Astrocyte (in vitro differentiated cells and primary cell): ENCODE results near the gene SAMD5. TPM values are rescaled to one million over a fixed set of nuclear protein-coding genes. Genes with fewer than 3 reads are reported as not detected.

ENCODE experiments used
- DNase-seq: peaks from one replicate; pipeline ENCODE4 v3.0.0-alpha.2; 2010; ENCODE audit warnings: low read depth
- FAIRE-seq: peaks from 2 replicates; lab custom pipeline; 2011; peaks lifted over from hg19 to GRCh38; lab: Jason Lieb, UNC
- H2AFZ ChIP-seq: 2 replicates; pipeline ENCODE4 v1.6.0; 2012; ENCODE audit warnings: low read depth, low read length, inconsistent platforms
- H3K27ac ChIP-seq: 2 replicates; pipeline ENCODE4 v1.5.1; 2011; ENCODE audit warnings: low read depth, low read length, inconsistent platforms
- H3K27me3 ChIP-seq: 2 replicates; pipeline ENCODE4 v1.6.0; 2011; ENCODE audit warnings: low read length, inconsistent platforms; ENCODE audit not compliant: insufficient read depth
- H3K36me3 ChIP-seq: 2 replicates; pipeline ENCODE4 v1.5.1; 2011; ENCODE audit warnings: low read length, inconsistent platforms; ENCODE audit not compliant: insufficient read depth
- H3K4me1 ChIP-seq: 2 replicates; pipeline ENCODE4 v1.5.1; 2011; ENCODE audit warnings: low read length, inconsistent platforms; ENCODE audit not compliant: insufficient read depth
- H3K4me2 ChIP-seq: 2 replicates; pipeline ENCODE4 v1.6.0; 2012; ENCODE audit warnings: low read length, inconsistent platforms
- H3K4me3 ChIP-seq: 2 replicates; pipeline ENCODE4 v1.5.1; 2011; ENCODE audit warnings: low read depth, mild to moderate bottlenecking, low read length, inconsistent platforms; ENCODE audit not compliant: insufficient read depth
- H3K79me2 ChIP-seq: 2 replicates; pipeline ENCODE4 v1.6.0; 2012; ENCODE audit warnings: mild to moderate bottlenecking, low read length, inconsistent platforms; ENCODE audit not compliant: insufficient read depth
- H3K9ac ChIP-seq: 2 replicates; pipeline ENCODE4 v1.6.0; 2012; ENCODE audit warnings: mild to moderate bottlenecking, low read length, inconsistent platforms
- H3K9me3 ChIP-seq: 2 replicates; pipeline ENCODE4 v1.5.1; 2012; ENCODE audit warnings: low read depth, mild to moderate bottlenecking, low read length, inconsistent platforms; ENCODE audit not compliant: insufficient read depth
- H4K20me1 ChIP-seq: 2 replicates; pipeline ENCODE4 v1.6.0; 2012; ENCODE audit warnings: low read length, inconsistent platforms; ENCODE audit not compliant: insufficient read depth
- H3K27ac Mint-ChIP-seq: one replicate; pipeline ENCODE4 v1.8.0; 2021; ENCODE audit warnings: mild to moderate bottlenecking, mixed read lengths; ENCODE audit not compliant: unreplicated experiment
- H3K27me3 Mint-ChIP-seq: one replicate; pipeline ENCODE4 v1.8.0; 2021; ENCODE audit warnings: low read depth, mixed read lengths; ENCODE audit not compliant: unreplicated experiment
- H3K36me3 Mint-ChIP-seq: one replicate; pipeline ENCODE4 v1.8.0; 2021; ENCODE audit warnings: low read depth, mixed read lengths; ENCODE audit not compliant: unreplicated experiment
- H3K4me1 Mint-ChIP-seq: one replicate; pipeline ENCODE4 v1.8.0; 2021; ENCODE audit warnings: low read depth, mixed read lengths; ENCODE audit not compliant: unreplicated experiment
- H3K4me3 Mint-ChIP-seq: one replicate; pipeline ENCODE4 v1.8.0; 2021; ENCODE audit warnings: mild to moderate bottlenecking, moderate library complexity, mixed read lengths; ENCODE audit not compliant: unreplicated experiment
- H3K9me3 Mint-ChIP-seq: one replicate; pipeline ENCODE4 v1.8.0; 2021; ENCODE audit warnings: mild to moderate bottlenecking, mixed read lengths; ENCODE audit not compliant: unreplicated experiment
- CTCF ChIP-seq: IDR thresholded peaks from 2 replicates; pipeline ENCODE4 v1.5.1; 2011; ENCODE audit warnings: low read depth, mild to moderate bottlenecking, inconsistent platforms, low read length, moderate library complexity; ENCODE audit not compliant: insufficient read depth
- EZH2 ChIP-seq: IDR thresholded peaks from 2 replicates; pipeline ENCODE4 v1.6.1; 2012; ENCODE audit warnings: mild to moderate bottlenecking, low read length, inconsistent platforms; ENCODE audit not compliant: insufficient read depth
- total RNA-seq: library from RNA; stranded (reverse); gene quantifications from 2 replicates; pipeline ENCODE4 v1.2.1, GENCODE V29; 2021

The SAMD5 gene
- total RNA-seq, 1 donor from 2014 or later = 0.93 TPM

- TF ChIP-seq CTCF (no peak), EZH2 (no peak)
- Mint-ChIP-seq H3K27ac (no peak overlapping the region), H3K4me1 (peaks cover 1% of the 10 kb centered on the region), H3K27me3 (peaks cover 9% of the 10 kb centered on the region), H3K36me3 (no peaks in the 10 kb centered on the region), H3K9me3 (no peaks in the 10 kb centered on the region), H3K4me3 (no peak overlapping the region)
- Histone ChIP-seq H3K4me2 (no peak overlapping the region), H3K9me3 (no peaks in the 10 kb centered on the region), H3K4me3 (no peak overlapping the region), H3K27me3 (no peaks in the 10 kb centered on the region), H4K20me1 (no peaks in the 10 kb centered on the region), H2AFZ (no peak overlapping the region), H3K4me1 (no peaks in the 10 kb centered on the region), H3K27ac (no peak overlapping the region), H3K9ac (no peak overlapping the region), H3K36me3 (no peaks in the 10 kb centered on the region), H3K79me2 (no peaks in the 10 kb centered on the region)
- FAIRE-seq (no peak), DNase-seq (no peak)
Observed at GRCh38 chr6:147525519-147526209, 17.2 kb downstream of the SAMD5 start.

- DNase-seq = no peak
- Mint-ChIP-seq H3K36me3 (no peaks in the 10 kb centered on the region), H3K27ac (no peak overlapping the region), H3K4me1 (peaks cover 1% of the 10 kb centered on the region), H3K27me3 (peaks cover 9% of the 10 kb centered on the region), H3K9me3 (no peaks in the 10 kb centered on the region), H3K4me3 (no peak overlapping the region)
- Histone ChIP-seq H3K9me3 (no peaks in the 10 kb centered on the region), H3K4me1 (no peaks in the 10 kb centered on the region), H3K27me3 (no peaks in the 10 kb centered on the region), H3K4me2 (no peak overlapping the region), H3K4me3 (no peak overlapping the region), H3K9ac (no peak overlapping the region), H3K27ac (no peak overlapping the region), H4K20me1 (no peaks in the 10 kb centered on the region), H2AFZ (no peak overlapping the region), H3K36me3 (no peaks in the 10 kb centered on the region), H3K79me2 (no peaks in the 10 kb centered on the region)
- no peak for FAIRE-seq
- TF ChIP-seq CTCF = no peak
Observed at GRCh38 chr6:147527197-147527596, 18.7 kb downstream of the SAMD5 start.

- no peak for TF ChIP-seq CTCF
- H3K36me3 Mint-ChIP-seq = no peaks in the 10 kb centered on the region
- peaks cover 1% of the 10 kb centered on the region for H3K4me1 Mint-ChIP-seq
- no peaks in the 10 kb centered on the region for H3K9me3 Mint-ChIP-seq
- Histone ChIP-seq H3K27me3 (no peaks in the 10 kb centered on the region), H3K36me3 (no peaks in the 10 kb centered on the region), H3K27ac (no peak overlapping the region), H3K4me1 (no peaks in the 10 kb centered on the region), H3K9me3 (no peaks in the 10 kb centered on the region), H2AFZ (no peak overlapping the region), H4K20me1 (no peaks in the 10 kb centered on the region), H3K4me2 (no peak overlapping the region), H3K9ac (no peak overlapping the region), H3K4me3 (no peak overlapping the region), H3K79me2 (no peaks in the 10 kb centered on the region)
- no peak overlapping the region for H3K27ac Mint-ChIP-seq
- peaks cover 9% of the 10 kb centered on the region for H3K27me3 Mint-ChIP-seq
- no peak overlapping the region for H3K4me3 Mint-ChIP-seq
- DNase-seq (no peak), FAIRE-seq (no peak)
Observed at GRCh38 chr6:147528511-147529145, 20.1 kb downstream of the SAMD5 start.
